ENCODE measurements around the gene GFRA1.

The GFRA1 gene

GRCh38 chr10:116195039-116195438 lies 78.0 kb downstream of the GFRA1 start:
- H3K4me3 ChIP-seq (ENCODE audit: low read depth, low read length) = no peak overlapping the region
- no peaks in the 10 kb centered on the region for H3K36me3 ChIP-seq
- TF ChIP-seq, protein P1, sequence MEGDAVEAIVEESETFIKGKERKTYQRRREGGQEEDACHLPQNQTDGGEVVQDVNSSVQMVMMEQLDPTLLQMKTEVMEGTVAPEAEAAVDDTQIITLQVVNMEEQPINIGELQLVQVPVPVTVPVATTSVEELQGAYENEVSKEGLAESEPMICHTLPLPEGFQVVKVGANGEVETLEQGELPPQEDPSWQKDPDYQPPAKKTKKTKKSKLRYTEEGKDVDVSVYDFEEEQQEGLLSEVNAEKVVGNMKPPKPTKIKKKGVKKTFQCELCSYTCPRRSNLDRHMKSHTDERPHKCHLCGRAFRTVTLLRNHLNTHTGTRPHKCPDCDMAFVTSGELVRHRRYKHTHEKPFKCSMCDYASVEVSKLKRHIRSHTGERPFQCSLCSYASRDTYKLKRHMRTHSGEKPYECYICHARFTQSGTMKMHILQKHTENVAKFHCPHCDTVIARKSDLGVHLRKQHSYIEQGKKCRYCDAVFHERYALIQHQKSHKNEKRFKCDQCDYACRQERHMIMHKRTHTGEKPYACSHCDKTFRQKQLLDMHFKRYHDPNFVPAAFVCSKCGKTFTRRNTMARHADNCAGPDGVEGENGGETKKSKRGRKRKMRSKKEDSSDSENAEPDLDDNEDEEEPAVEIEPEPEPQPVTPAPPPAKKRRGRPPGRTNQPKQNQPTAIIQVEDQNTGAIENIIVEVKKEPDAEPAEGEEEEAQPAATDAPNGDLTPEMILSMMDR (IDR thresholded peaks at IDR 0.05; ENCODE audit: low read depth, low read length) = no peak
- no peak for DNase-seq
- no peaks in the 10 kb centered on the region for H3K9me3 ChIP-seq
- H3K4me1 ChIP-seq = no peaks in the 10 kb centered on the region
- no peaks in the 10 kb centered on the region for H3K27me3 ChIP-seq

DNA sequence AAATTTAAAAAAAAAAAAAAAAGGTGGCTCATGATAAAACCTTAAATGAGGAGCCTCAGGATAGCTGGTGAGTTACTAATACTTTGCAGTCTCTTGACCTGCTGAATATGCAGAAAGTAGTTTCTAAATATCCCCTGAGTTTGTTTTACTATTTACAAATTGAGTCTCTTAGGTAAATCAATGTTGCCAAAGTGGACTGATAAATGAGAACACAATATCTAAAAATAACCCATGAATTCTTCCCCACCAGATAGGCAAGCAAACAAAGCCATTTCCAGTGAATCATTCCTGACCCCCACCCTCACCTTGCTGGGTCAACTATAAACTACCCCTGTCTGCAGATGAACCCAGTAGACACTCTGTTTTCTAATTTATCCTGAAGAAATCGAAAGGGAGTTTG lies 78.9 kb downstream of the GFRA1 start:
- Histone ChIP-seq H3K4me1 (no peaks in the 10 kb centered on the region), H3K4me3 (ENCODE audit: low read depth, low read length) (no peak overlapping the region), H3K36me3 (no peaks in the 10 kb centered on the region), H3K9me3 (no peaks in the 10 kb centered on the region), H3K27me3 (no peaks in the 10 kb centered on the region)
- DNase-seq = no peak
- TF ChIP-seq, protein P1 (IDR thresholded peaks at IDR 0.05; ENCODE audit: low read depth, low read length) = no peak

DNA sequence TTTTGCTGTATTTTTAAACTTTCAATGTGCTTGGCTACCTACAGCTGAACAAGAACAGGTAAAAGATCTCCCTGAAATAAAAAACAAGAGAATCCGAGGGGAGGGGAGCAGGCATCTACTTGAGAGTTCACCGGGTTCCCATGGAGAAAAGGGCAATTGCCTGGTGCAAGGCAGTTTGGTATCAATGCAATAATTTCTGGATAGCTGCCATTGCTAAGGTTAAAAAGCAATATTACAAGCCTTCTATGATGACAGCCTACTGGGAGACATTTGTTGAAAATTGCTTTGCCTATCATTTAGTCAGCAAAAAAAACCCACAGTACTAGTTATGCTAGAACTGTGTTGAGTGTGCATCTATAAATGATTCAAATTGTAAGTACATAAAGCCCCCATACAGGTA lies 82.1 kb downstream of the GFRA1 start:
- Histone ChIP-seq H3K4me3 (ENCODE audit: low read depth, low read length) (no peak overlapping the region), H3K36me3 (no peaks in the 10 kb centered on the region), H3K4me1 (no peaks in the 10 kb centered on the region), H3K27me3 (no peaks in the 10 kb centered on the region), H3K9me3 (no peaks in the 10 kb centered on the region)
- TF ChIP-seq, protein P1 (IDR thresholded peaks at IDR 0.05; ENCODE audit: low read depth, low read length) = no peak
- no peak for DNase-seq

DNA sequence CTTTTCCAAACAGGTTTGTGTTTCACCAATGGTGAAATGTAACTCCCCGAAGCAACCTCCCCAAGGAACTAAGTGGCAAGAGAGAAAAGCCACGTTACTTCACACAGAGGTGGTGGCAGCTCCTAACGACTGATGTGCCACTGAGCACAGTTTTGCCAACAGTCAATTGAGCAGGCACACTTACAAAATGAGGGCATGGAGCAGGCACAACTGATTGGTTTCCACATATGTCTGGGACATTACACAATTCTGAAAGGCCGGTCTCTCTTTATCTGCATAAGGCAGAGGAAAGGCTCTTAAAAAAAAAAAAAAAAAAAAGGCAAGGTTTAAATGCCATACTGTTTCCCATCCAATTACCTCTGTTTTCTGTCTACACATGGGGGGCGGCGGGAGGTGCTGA lies 86.7 kb downstream of the GFRA1 start:
- no peak overlapping the region for H3K4me3 ChIP-seq (ENCODE audit: low read depth, low read length)
- no peaks in the 10 kb centered on the region for H3K27me3 ChIP-seq
- no peaks in the 10 kb centered on the region for H3K4me1 ChIP-seq
- no peak for DNase-seq
- H3K9me3 ChIP-seq = no peaks in the 10 kb centered on the region
- TF ChIP-seq, protein P1 (IDR thresholded peaks at IDR 0.05; ENCODE audit: low read depth, low read length) = no peak
- no peaks in the 10 kb centered on the region for H3K36me3 ChIP-seq

DNA sequence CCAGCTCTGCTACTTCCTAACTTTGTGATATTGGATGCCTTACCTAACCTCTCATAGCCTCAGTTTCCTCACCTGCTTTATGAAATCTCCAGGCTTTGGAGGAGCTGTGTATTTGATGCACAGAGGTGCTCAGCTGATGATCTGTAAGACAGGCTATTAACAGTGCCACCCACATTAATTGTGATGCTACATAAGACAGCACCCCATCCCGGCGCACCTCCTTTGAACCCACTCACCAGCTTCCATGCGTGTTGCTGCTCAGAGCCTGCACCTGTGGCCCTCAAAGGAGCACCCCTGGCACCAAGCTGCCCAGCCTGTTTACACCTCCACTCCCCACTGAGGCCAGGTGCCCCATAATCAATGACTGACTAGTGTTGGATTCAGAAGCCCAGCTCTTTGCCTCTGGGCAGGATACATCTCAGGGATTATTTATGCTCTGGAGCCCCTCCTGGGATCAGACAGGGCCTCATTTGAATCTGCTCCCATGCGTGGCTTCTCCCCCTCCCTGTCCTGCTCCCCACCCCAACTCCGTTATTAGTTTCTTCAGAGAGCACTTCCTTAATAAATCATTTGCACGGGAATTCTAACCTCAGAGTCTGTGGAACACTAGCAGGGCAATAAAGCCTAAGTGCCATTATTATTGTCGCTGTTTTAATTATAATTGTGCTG lies 87.7 kb downstream of the GFRA1 start:
- no peaks in the 10 kb centered on the region for H3K27me3 ChIP-seq
- DNase-seq = no peak
- no peak overlapping the region for H3K4me3 ChIP-seq (ENCODE audit: low read depth, low read length)
- no peaks in the 10 kb centered on the region for H3K36me3 ChIP-seq
- no peaks in the 10 kb centered on the region for H3K9me3 ChIP-seq
- TF ChIP-seq, protein P1 (IDR thresholded peaks at IDR 0.05; ENCODE audit: low read depth, low read length) = no peak
- H3K4me1 ChIP-seq = no peaks in the 10 kb centered on the region

DNA sequence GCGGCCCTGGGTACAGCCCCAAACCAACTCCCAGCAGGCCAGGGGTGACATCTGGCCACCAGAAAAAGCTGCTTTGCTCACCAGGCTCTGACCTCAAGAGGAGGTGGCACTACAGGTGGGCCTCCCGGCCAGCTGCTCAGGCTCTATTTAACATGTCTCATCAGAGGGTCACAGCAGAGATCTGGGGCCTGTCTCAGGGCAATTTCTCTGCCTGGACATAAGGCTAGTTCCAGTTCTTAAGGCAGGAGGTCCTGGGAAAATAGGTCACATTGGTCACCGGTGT lies 88.6 kb downstream of the GFRA1 start:
- TF ChIP-seq, protein P1 (IDR thresholded peaks at IDR 0.05; ENCODE audit: low read depth, low read length) = no peak
- H3K9me3 ChIP-seq = no peaks in the 10 kb centered on the region
- no peak for DNase-seq
- no peaks in the 10 kb centered on the region for H3K27me3 ChIP-seq
- H3K36me3 ChIP-seq = no peaks in the 10 kb centered on the region
- no peaks in the 10 kb centered on the region for H3K4me1 ChIP-seq
- no peak overlapping the region for H3K4me3 ChIP-seq (ENCODE audit: low read depth, low read length)

All from BE2C (cell line).